AG04450 (cell line): ENCODE data around the gene IBA57. TPM values are rescaled to one million over a fixed set of nuclear protein-coding genes. Genes with fewer than 3 reads are reported as not detected.

Experiments
- CTCF ChIA-PET: fragments of 300-600, 350-600 bp; formaldehyde crosslinking; extraction: SDS; loops from one replicate; lab custom pipeline; 2022; ENCODE audit warnings: antibody characterized with exemption, inconsistent platforms; lab: Charles Lee
- POLR2A ChIA-PET: fragments of 350-600 bp; formaldehyde crosslinking; extraction: SDS; loops from one replicate; lab custom pipeline; 2021; ENCODE audit warnings: antibody characterized with exemption, inconsistent platforms; lab: Yijun Ruan, JAX
- DNase-seq: peaks from one replicate; pipeline ENCODE4 v3.0.0-alpha.2; 2011; ENCODE audit warnings: low read depth, low spot score
- H3K27ac ChIP-seq: one replicate; pipeline ENCODE4 v1.5.1; 2012; ENCODE audit warnings: low read depth, low read length, control low read depth
- H3K27me3 ChIP-seq: one replicate; pipeline ENCODE4 v1.6.0; 2012; ENCODE audit warnings: low read length; ENCODE audit not compliant: control insufficient read depth, insufficient read depth
- H3K4me3 ChIP-seq: 2 replicates; pipeline ENCODE4 v1.5.1; 2011; ENCODE audit warnings: mild to moderate bottlenecking, low read depth, low read length, control low read depth
- H3K9me3 ChIP-seq: 2 replicates; pipeline ENCODE4 v1.5.1; 2012; ENCODE audit warnings: low read length; ENCODE audit not compliant: control insufficient read depth, insufficient read depth
- CTCF ChIP-seq: IDR thresholded peaks from 2 replicates; pipeline ENCODE4 v1.5.1; 2011; ENCODE audit warnings: low read depth, low read length, control low read depth, inconsistent platforms
- polyA plus RNA-seq: library from polyadenylated mRNA; depleted of rRNA; stranded (reverse); fragments of >200 nt; gene quantifications from 2 replicates; pipeline ENCODE4 v1.2.3, GENCODE V29; 2011

IBA57 gene
- polyA plus RNA-seq, 1 experiment: 1.4 TPM

DNA sequence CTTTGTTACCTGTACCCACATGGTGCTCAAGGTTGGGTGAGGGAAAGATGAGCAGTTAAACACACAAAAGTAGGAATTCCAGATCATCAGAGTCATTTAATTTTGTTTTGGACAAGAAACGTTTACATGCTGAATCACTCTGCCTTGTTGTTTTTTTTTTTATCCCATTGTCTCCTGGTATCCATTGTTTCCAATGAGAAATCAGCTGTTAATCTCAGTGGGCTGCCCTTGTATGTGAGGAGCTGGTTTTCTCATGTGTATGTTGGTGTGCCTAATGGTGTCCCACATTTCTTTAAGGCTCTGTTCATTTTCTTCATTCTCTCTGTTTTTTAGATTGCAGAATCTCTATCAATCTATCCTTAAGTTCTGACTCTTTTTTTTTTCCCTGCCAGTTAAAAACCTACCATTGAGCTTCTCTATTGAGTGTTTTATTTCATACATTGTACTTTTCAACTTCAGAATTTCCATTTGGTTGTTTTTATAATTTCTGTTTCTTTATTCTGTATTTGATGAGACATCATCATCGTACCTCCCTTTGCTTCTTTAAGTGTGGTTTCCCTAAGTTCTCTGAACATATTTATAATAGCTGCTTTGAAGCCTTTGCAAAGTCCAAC, 33.5 kb downstream of the IBA57 start:
- Histone ChIP-seq H3K27me3 (no peaks in the 10 kb centered on the region), H3K9me3 (peaks cover 5% of the 10 kb centered on the region; the same call in 1 of the 2 replicates), H3K4me3 (no peak overlapping the region), H3K27ac (no peak overlapping the region)
- ChIA-PET POLR2A (interaction anchor here (0.6 kb wide), 1 partner anchor 21 kb away, joined by 3 read pairs; no protein-coding TSS in a partner anchor), CTCF (interaction anchor here (1.0 kb wide), 1 partner anchor 34 kb away, joined by 4 read pairs; the partner anchor contains the start of gene IBA57)
- TF ChIP-seq CTCF: no peak
- no peak for DNase-seq

DNA sequence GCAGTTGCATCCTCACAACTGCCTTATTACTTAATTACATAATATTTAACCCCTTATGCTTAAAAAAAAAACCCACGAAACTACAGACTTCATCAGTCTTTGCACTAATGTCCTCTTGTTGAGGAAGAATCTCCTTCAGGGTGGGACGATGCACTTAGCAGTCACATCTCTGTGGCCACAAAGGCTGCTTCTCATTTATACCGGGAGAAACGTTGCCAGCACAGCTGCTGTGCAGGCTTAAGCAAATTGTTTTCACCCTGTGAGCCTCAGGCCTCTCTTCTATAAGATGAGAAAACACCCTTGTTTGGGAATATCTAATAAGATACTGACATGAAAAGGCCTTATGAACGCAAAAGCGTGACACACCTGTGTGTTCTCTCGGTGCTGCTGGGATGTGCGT, 39.4 kb downstream of the IBA57 start:
- Histone ChIP-seq H3K4me3 (no peak overlapping the region), H3K27ac (no peak overlapping the region), H3K27me3 (no peaks in the 10 kb centered on the region), H3K9me3 (peaks cover 3% of the 10 kb centered on the region; the same call in 1 of the 2 replicates)
- no peak for TF ChIP-seq CTCF
- ChIA-PET CTCF (interaction anchor here (0.9 kb wide), 1 partner anchor 9 kb away, joined by 4 read pairs; no protein-coding TSS in a partner anchor), POLR2A (no interaction called here)
- DNase-seq: no peak

DNA sequence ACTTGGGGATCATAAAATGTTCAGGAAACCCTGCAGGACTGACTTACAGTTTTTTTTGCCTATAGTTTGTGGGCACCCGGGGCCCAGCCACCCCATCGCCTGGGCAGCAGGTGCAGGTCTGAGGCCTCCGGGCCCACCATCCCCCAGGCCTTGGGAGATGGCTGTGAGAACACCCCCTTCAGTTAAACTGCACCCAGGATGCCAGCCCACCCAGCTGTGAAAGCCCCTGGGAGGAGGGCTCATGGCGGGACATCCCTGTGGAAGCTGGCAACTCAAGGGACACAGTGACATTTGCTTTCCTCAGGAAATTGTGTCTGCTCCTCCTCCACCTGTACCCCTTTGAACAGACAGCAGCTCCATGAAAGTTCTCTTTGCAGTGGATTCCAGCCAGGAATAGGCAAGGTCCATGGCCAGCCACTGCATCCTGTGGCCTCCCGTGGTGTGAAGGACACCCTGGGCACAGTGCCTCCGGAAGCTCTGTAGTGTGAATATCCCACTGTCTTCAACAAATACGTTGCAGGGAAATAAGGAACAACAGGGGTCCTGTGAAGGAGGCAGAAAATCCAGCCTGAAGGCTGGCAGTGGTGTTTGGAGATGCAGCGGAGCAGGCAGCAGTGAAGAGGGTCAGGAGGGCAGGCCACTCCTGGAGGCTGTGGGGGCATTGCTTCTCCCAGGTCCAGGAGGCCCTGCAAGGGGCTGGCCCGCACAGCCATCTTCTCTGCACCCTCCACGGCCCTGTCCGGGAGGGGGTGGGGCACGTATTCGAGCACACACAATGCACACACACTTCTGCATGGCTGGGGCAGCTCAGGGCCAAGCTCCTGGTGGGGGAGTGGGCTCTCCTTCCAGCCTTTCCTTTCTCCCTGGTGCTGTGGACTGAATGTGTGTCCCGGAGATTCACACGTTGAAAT, 40.2 kb downstream of the IBA57 start:
- POLR2A ChIA-PET: no interaction called here

DNA sequence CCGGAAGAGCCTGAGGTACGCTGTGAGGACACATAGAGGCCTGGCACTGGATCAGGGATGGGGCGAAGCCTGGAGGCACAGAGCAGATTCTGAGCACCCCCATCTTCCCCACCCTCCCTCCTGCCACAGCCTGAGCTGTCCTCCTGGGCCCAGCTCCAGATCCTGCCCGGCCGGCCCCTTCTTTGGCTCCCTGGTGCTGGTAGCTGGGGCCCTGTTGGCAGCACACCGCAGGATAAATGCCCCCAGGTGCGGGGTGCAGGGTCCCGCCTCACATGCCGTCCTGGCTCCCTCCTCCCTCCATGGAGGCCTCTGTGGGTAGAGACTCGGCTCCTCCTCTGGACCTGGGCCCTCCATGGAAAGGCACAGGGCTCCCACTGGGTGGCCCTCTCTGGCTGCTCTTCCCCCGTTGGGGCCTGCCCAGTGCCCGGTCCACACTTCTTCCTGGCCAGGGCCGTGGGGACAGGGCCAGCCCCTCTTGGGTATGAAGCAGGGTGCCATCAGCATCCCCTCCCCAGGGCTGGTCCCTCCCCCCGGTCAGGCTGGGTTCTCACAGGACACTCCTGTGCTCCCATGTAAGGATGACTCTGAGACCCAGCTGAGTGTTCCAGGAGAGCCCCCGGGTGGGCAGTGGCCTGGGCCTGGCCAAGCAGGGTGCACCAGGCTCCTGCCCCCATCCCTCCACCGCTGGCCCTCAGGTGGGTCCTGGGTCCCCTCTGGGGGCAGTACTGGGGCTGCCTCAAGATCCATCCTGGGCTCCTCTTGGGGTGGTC, 41.2 kb downstream of the IBA57 start:
- POLR2A ChIA-PET: no interaction called here
- Histone ChIP-seq H3K9me3 (no peaks in the 10 kb centered on the region; the same call in 1 of the 2 replicates), H3K27me3 (no peaks in the 10 kb centered on the region), H3K4me3 (no peak overlapping the region), H3K27ac (no peak overlapping the region)
- TF ChIP-seq CTCF: no peak
- no peak for DNase-seq
- CTCF ChIA-PET: no interaction called here

More for the DNA sequence above, 40.2 kb downstream of the IBA57 start:
- CTCF ChIA-PET: no interaction called here
- no peak for TF ChIP-seq CTCF
- Histone ChIP-seq H3K27ac (no peak overlapping the region), H3K27me3 (no peaks in the 10 kb centered on the region), H3K4me3 (no peak overlapping the region), H3K9me3 (no peaks in the 10 kb centered on the region)
- DNase-seq: no peak
